Measurements from ENCODE around the gene TNIP1.

TNIP1 gene

DNA sequence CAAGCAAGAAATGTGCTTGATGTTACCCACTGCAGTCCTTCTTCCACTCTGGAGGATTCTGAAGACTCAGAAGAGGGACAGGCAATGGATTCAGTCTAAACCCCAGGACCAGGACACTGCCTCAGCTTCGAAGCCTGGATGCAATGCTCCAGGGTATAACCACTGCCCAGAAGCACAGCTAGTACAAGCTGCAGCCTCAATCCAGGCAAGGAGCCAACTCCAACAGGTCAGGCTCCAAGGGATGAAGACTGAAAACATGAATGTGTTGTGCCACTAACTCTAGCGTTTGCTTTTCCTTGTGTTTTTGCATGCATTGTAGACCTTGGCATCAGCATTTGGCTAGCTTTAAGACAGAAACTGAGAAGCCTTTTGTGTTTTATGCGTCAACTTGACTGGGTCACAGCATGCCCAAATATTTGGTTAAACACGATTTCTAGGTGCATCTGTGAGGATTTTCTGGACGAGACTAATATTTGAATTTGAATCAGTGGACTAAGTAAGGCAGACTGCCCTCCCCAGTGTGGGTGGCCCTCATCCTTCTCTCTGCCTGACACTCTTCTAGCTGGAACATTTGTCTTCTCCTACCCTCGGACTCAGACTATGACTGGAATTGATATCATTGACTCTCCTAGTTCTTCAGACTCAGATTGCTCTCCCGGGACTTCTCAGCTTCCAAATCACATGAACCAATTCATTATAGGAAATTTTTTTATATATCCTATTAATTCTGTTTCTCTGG, 81.0 kb downstream of the TNIP1 start:
- DNase-seq (ENCODE audit: low read depth): no peak

- no peak for DNase-seq (ENCODE audit: low read depth)
These were observed 86.9 kb downstream of the TNIP1 start for GRCh38 chr5:150993826-150994412.

DNA sequence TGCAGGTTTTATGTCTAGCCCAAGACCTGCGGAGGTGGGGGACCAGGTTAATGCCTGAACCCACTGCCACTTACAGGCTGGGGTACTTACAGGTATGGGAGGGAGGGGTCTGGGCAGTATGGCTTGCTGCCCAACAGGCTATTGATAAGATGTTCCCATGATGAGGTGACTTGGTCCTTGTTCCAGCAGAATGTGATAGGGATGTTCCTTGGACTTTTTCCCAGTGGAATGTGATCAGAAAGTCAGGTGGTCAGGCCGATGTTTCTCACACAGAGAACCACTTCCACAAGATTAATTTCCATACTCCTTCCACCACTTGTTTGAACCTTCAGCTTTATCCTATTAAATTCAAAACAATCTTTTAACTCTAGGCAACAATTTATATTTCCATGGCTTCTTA, 87.4 kb downstream of the TNIP1 start:
- no peak for DNase-seq (ENCODE audit: low read depth)

DNA sequence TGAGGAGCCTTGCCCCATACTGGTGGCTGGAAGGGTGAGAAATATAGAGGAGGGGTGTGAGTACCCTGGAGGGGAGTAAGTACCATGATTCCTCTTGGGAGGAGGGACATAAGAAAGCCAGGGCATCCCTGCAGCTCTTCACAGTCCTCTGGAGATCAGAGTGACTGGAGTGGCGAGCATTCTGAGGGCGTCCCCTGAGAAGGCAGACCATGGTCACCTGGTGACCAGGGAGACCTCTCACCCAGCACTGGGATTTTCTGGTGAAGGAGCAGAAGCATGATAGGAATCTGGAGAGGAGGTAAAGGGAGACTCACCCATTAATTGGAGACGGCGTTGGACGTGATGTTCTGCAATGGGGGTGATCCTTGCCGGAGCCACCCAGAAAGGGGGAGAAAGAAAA, 88.1 kb downstream of the TNIP1 start:
- DNase-seq (ENCODE audit: low read depth): no peak

- DNase-seq (ENCODE audit: low read depth): no peak
These were observed 91.1 kb downstream of the TNIP1 start for GRCh38 chr5:150989695-150990094.

- no peak for DNase-seq (ENCODE audit: low read depth)
These were observed 93.1 kb downstream of the TNIP1 start for GRCh38 chr5:150987746-150988145.
